Memory B cell (primary cell): ENCODE data around the gene ANXA11.
A peak's percentile ranks its signal among the peaks of the same experiment; 100 is the strongest.
"Not testable (repeated sequence)": the region's sequence is repeated elsewhere in the genome, so short reads cannot be mapped to it uniquely, and the experiment has no call there.

Source experiments
- ATAC-seq: fragments of 150-1000 bp; cut with Tn5 transposase; 2 replicates; pipeline ENCODE4 v1.10.0; 2021; ENCODE audit warnings: low read depth, mild to moderate bottlenecking, moderate library complexity
- DNase-seq, 2 donors: peaks; one replicate each; pipeline ENCODE4 v3.0.0; 2022; ENCODE audit warnings: low spot score in 2 of 2
- H3K27ac Mint-ChIP-seq: one replicate; pipeline ENCODE4 v1.8.0; 2022; ENCODE audit warnings: mild to moderate bottlenecking, moderate library complexity, mixed read lengths
- H3K27me3 Mint-ChIP-seq: one replicate; pipeline ENCODE4 v1.8.0; 2022; ENCODE audit warnings: mixed read lengths
- H3K36me3 Mint-ChIP-seq: one replicate; pipeline ENCODE4 v1.8.0; 2022; ENCODE audit warnings: mild to moderate bottlenecking, mixed read lengths
- H3K4me1 Mint-ChIP-seq: one replicate; pipeline ENCODE4 v1.8.0; 2022; ENCODE audit warnings: mixed read lengths
- H3K4me3 Mint-ChIP-seq: one replicate; pipeline ENCODE4 v1.8.0; 2022; ENCODE audit warnings: mild to moderate bottlenecking, moderate library complexity, mixed read lengths
- H3K9me3 Mint-ChIP-seq: one replicate; pipeline ENCODE4 v1.8.0; 2022; ENCODE audit warnings: mixed read lengths

Gene ANXA11

GRCh38 chr10:80205477-80206276 lies at the start of gene ANXA11:
Gene ANXA11 (minus strand): TSS chr10:80205537. CDS start chr10:80172861, 32,676 bp downstream.
- peaks cover 11% of the 10 kb centered on the region for H3K36me3 Mint-ChIP-seq
- peak within 1 kb of the TSS; percentile 68 for H3K27ac Mint-ChIP-seq
- ATAC-seq (peak; percentile 84), DNase-seq (peak; percentile 74 to 76)
- H3K4me1 Mint-ChIP-seq, result peaks cover 42% of the 10 kb centered on the region
- H3K9me3 Mint-ChIP-seq, result no peaks in the 10 kb centered on the region
- H3K27me3 Mint-ChIP-seq, result no peaks in the 10 kb centered on the region
- H3K4me3 Mint-ChIP-seq, result peak within 1 kb of the TSS; percentile 97

- H3K4me1 Mint-ChIP-seq, ATAC-seq, H3K4me3 Mint-ChIP-seq, H3K27ac Mint-ChIP-seq, DNase-seq, H3K9me3 Mint-ChIP-seq, H3K36me3 Mint-ChIP-seq: not testable (repeated sequence)
- peaks cover 21% of the 10 kb centered on the region for H3K27me3 Mint-ChIP-seq
Measured at GRCh38 chr10:80254726-80255125, 49.4 kb upstream of the ANXA11 start.

GRCh38 chr10:80253963-80254271 lies 48.6 kb upstream of the ANXA11 start:
- ATAC-seq, H3K36me3 Mint-ChIP-seq, H3K4me1 Mint-ChIP-seq, H3K27ac Mint-ChIP-seq, H3K4me3 Mint-ChIP-seq, DNase-seq, H3K9me3 Mint-ChIP-seq: not testable (repeated sequence)
- H3K27me3 Mint-ChIP-seq, result peaks cover 21% of the 10 kb centered on the region

- no peaks in the 10 kb centered on the region for H3K36me3 Mint-ChIP-seq
- H3K9me3 Mint-ChIP-seq, result no peaks in the 10 kb centered on the region
- no peak overlapping the region for H3K27ac Mint-ChIP-seq
- H3K27me3 Mint-ChIP-seq, result peaks cover 21% of the 10 kb centered on the region
- ATAC-seq, result no peak
- no peak overlapping the region for H3K4me3 Mint-ChIP-seq
- no peaks in the 10 kb centered on the region for H3K4me1 Mint-ChIP-seq
- DNase-seq, result no peak
Measured at GRCh38 chr10:80253266-80253962, 48.1 kb upstream of the ANXA11 start.

GRCh38 chr10:80252296-80252887 lies 47.1 kb upstream of the ANXA11 start:
- Mint-ChIP-seq H3K27me3 (peaks cover 21% of the 10 kb centered on the region), H3K36me3 (no peaks in the 10 kb centered on the region), H3K4me1 (no peaks in the 10 kb centered on the region), H3K9me3 (no peaks in the 10 kb centered on the region), H3K27ac (no peak overlapping the region), H3K4me3 (no peak overlapping the region)
- no peak for DNase-seq
- no peak for ATAC-seq

GRCh38 chr10:80251703-80252280 lies 46.5 kb upstream of the ANXA11 start:
- H3K9me3 Mint-ChIP-seq, H3K4me3 Mint-ChIP-seq, H3K36me3 Mint-ChIP-seq, H3K4me1 Mint-ChIP-seq, H3K27ac Mint-ChIP-seq, ATAC-seq, DNase-seq: not testable (repeated sequence)
- peaks cover 21% of the 10 kb centered on the region for H3K27me3 Mint-ChIP-seq

- DNase-seq, H3K36me3 Mint-ChIP-seq, H3K9me3 Mint-ChIP-seq, H3K4me1 Mint-ChIP-seq, H3K27ac Mint-ChIP-seq, H3K4me3 Mint-ChIP-seq: not testable (repeated sequence)
- peak; percentile 47 for ATAC-seq
- peaks cover 13% of the 10 kb centered on the region for H3K27me3 Mint-ChIP-seq
Measured at GRCh38 chr10:80250399-80250798, 45.1 kb upstream of the ANXA11 start.

GRCh38 chr10:80249906-80250305 lies 44.6 kb upstream of the ANXA11 start:
- H3K4me1 Mint-ChIP-seq, H3K36me3 Mint-ChIP-seq, H3K27ac Mint-ChIP-seq, H3K9me3 Mint-ChIP-seq, DNase-seq, ATAC-seq, H3K4me3 Mint-ChIP-seq: not testable (repeated sequence)
- peaks cover 12% of the 10 kb centered on the region for H3K27me3 Mint-ChIP-seq

- not testable (repeated sequence) for H3K27me3 Mint-ChIP-seq, H3K4me1 Mint-ChIP-seq, H3K36me3 Mint-ChIP-seq, H3K9me3 Mint-ChIP-seq, H3K4me3 Mint-ChIP-seq, ATAC-seq, DNase-seq, H3K27ac Mint-ChIP-seq
Measured at GRCh38 chr10:80247611-80248010, 42.3 kb upstream of the ANXA11 start.

- ATAC-seq, H3K36me3 Mint-ChIP-seq, H3K27me3 Mint-ChIP-seq, H3K9me3 Mint-ChIP-seq, H3K27ac Mint-ChIP-seq, H3K4me3 Mint-ChIP-seq, DNase-seq, H3K4me1 Mint-ChIP-seq: not testable (repeated sequence)
Measured at GRCh38 chr10:80244371-80244770, 39.0 kb upstream of the ANXA11 start.

- not testable (repeated sequence) for H3K27ac Mint-ChIP-seq, H3K27me3 Mint-ChIP-seq, H3K36me3 Mint-ChIP-seq, ATAC-seq, H3K4me3 Mint-ChIP-seq, DNase-seq, H3K9me3 Mint-ChIP-seq, H3K4me1 Mint-ChIP-seq
Measured at GRCh38 chr10:80242341-80242740, 37.0 kb upstream of the ANXA11 start.

GRCh38 chr10:80236457-80236856 lies 31.1 kb upstream of the ANXA11 start:
- H3K27ac Mint-ChIP-seq, H3K36me3 Mint-ChIP-seq, H3K9me3 Mint-ChIP-seq, H3K27me3 Mint-ChIP-seq, ATAC-seq, H3K4me3 Mint-ChIP-seq, DNase-seq, H3K4me1 Mint-ChIP-seq: not testable (repeated sequence)

GRCh38 chr10:80234331-80235235 lies 29.2 kb upstream of the ANXA11 start:
- not testable (repeated sequence) for H3K4me1 Mint-ChIP-seq, H3K9me3 Mint-ChIP-seq, H3K36me3 Mint-ChIP-seq, H3K27me3 Mint-ChIP-seq, DNase-seq, H3K27ac Mint-ChIP-seq
- peak overlapping the region; percentile 34 for H3K4me3 Mint-ChIP-seq
- ATAC-seq, result peak; percentile 90
